AG10803 (cell line): Measurements from ENCODE around the gene DENND4C.

Experiments used
- DNase-seq: peaks from one replicate; pipeline ENCODE4 v3.0.0; 2010; ENCODE audit warnings: low read depth
- H3K4me3 ChIP-seq: 2 replicates; pipeline ENCODE4 v1.5.1; 2011; ENCODE audit warnings: mild to moderate bottlenecking, low read length, control low read depth
- CTCF ChIP-seq: conservative IDR thresholded peaks from 2 replicates; pipeline ENCODE4 v1.5.1; 2011; ENCODE audit warnings: mild to moderate bottlenecking, low read length, control low read depth, inconsistent platforms

Gene DENND4C

GRCh38 chr9:19372567-19372966, 142.1 kb downstream of the DENND4C start:
- no peak overlapping the region for H3K4me3 ChIP-seq
- no peak for TF ChIP-seq CTCF
- no peak for DNase-seq

GRCh38 chr9:19373527-19373926, 143.0 kb downstream of the DENND4C start:
- peak; percentile 8 for DNase-seq
- H3K4me3 ChIP-seq: no peak overlapping the region
- TF ChIP-seq CTCF: no peak

GRCh38 chr9:19375538-19375937, 145.0 kb downstream of the DENND4C start:
- DNase-seq: peak; percentile 53
- no peak overlapping the region for H3K4me3 ChIP-seq
- TF ChIP-seq CTCF: no peak

GRCh38 chr9:19376931-19377330, 146.4 kb downstream of the DENND4C start:
- no peak overlapping the region for H3K4me3 ChIP-seq
- no peak for DNase-seq
- no peak for TF ChIP-seq CTCF

- no peak for TF ChIP-seq CTCF
- H3K4me3 ChIP-seq: peak overlapping the region; percentile 94
- DNase-seq: peak; percentile 8
These were observed 147.7 kb downstream of the DENND4C start for GRCh38 chr9:19378164-19378563.

- no peak for TF ChIP-seq CTCF
- no peak for DNase-seq
- H3K4me3 ChIP-seq: peak overlapping the region; percentile 94
These were observed 148.2 kb downstream of the DENND4C start for GRCh38 chr9:19378647-19379046.

GRCh38 chr9:19379283-19379682, 148.8 kb downstream of the DENND4C start:
- peak overlapping the region; percentile 94 for H3K4me3 ChIP-seq
- no peak for DNase-seq
- TF ChIP-seq CTCF: no peak
